CD4-positive, CD25-positive, alpha-beta regulatory T cell (primary cell): ENCODE measurements around the gene ID1. TPM values are rescaled to one million over a fixed set of nuclear protein-coding genes. Genes with fewer than 3 reads are reported as not detected.

Source experiments
- ATAC-seq, 2 donors: fragments of 150-1000 bp; cut with Tn5 transposase; one replicate each; pipeline ENCODE4 v1.10.0; 2021; ENCODE audit warnings: low read depth in 2 of 2, moderate number of reproducible peaks in 2 of 2, moderate library complexity in 1 of 2
- DNase-seq, 3 donors: peaks; one replicate each; pipeline versions ENCODE4 v3.0.0 to v3.0.0-alpha.2; 2012 to 2022; ENCODE audit warnings: mixed read lengths in 1 of 3
- H3K27ac ChIP-seq: one replicate; pipeline ENCODE4 v1.7.0; 2013; ENCODE audit warnings: mild to moderate bottlenecking, low read length; ENCODE audit not compliant: insufficient read depth, poor library complexity, severe bottlenecking
- H3K27me3 ChIP-seq: one replicate; pipeline ENCODE4 v1.7.0; 2013; ENCODE audit warnings: low read length; ENCODE audit not compliant: control insufficient read depth, insufficient read depth
- H3K36me3 ChIP-seq: one replicate; pipeline ENCODE4 v1.7.0; 2013; ENCODE audit warnings: mild to moderate bottlenecking, low read length, moderate library complexity; ENCODE audit not compliant: control insufficient read depth, insufficient read depth
- H3K4me1 ChIP-seq: 2 replicates; pipeline ENCODE4 v1.7.0; 2013; ENCODE audit warnings: mild to moderate bottlenecking, low read length; ENCODE audit not compliant: insufficient read depth, control insufficient read depth, poor library complexity, severe bottlenecking
- H3K4me3 ChIP-seq: one replicate; pipeline ENCODE4 v1.7.0; 2013; ENCODE audit warnings: low read depth, mild to moderate bottlenecking, low read length, moderate library complexity
- H3K9me3 ChIP-seq, 2 experiments: 1 replicate in 1 of 2; 2 replicates in 1 of 2; pipeline ENCODE4 v1.7.0; 2013; ENCODE audit warnings: low read length in 2 of 2, mild to moderate bottlenecking in 1 of 2, moderate library complexity in 1 of 2; ENCODE audit not compliant: control insufficient read depth in 2 of 2
- H3K27ac Mint-ChIP-seq, 3 donors: one replicate each; pipeline ENCODE4 v1.8.0; 2020 to 2022; ENCODE audit warnings: mild to moderate bottlenecking in 3 of 3, mixed read lengths in 3 of 3, moderate library complexity in 2 of 3
- H3K27me3 Mint-ChIP-seq: one replicate; pipeline ENCODE4 v1.8.0; 2022; ENCODE audit warnings: mild to moderate bottlenecking, mixed read lengths
- H3K36me3 Mint-ChIP-seq: one replicate; pipeline ENCODE4 v1.8.0; 2020; ENCODE audit warnings: mixed read lengths
- H3K4me1 Mint-ChIP-seq, 4 donors: one replicate each; pipeline ENCODE4 v1.8.0; 2020 to 2022; ENCODE audit warnings: mixed read lengths in 4 of 4, mild to moderate bottlenecking in 1 of 4
- H3K4me3 Mint-ChIP-seq, 4 donors: one replicate each; pipeline ENCODE4 v1.8.0; 2020 to 2022; ENCODE audit warnings: mild to moderate bottlenecking in 4 of 4, mixed read lengths in 4 of 4, moderate library complexity in 3 of 4
- H3K9me3 Mint-ChIP-seq, 7 donors: one replicate each; pipeline ENCODE4 v1.8.0; 2020 to 2022; ENCODE audit warnings: mixed read lengths in 7 of 7, mild to moderate bottlenecking in 3 of 7, moderate library complexity in 2 of 7
- polyA plus RNA-seq, 4 donors: library from polyadenylated mRNA; unstranded; fragments of 300-500 nt; fragmentation: Illumina TruSeq; gene quantifications; one replicate each; pipeline ENCODE4 v1.2.3, GENCODE V29; 2021
- total RNA-seq: library from RNA; stranded (reverse); gene quantifications from one replicate; pipeline ENCODE4 v1.2.3, GENCODE V29; 2022

The ID1 gene
- total and polyA plus RNA-seq, 5 donors from 2014 or later, result 0.71 to 9.4 (median 1.1) TPM

DNA sequence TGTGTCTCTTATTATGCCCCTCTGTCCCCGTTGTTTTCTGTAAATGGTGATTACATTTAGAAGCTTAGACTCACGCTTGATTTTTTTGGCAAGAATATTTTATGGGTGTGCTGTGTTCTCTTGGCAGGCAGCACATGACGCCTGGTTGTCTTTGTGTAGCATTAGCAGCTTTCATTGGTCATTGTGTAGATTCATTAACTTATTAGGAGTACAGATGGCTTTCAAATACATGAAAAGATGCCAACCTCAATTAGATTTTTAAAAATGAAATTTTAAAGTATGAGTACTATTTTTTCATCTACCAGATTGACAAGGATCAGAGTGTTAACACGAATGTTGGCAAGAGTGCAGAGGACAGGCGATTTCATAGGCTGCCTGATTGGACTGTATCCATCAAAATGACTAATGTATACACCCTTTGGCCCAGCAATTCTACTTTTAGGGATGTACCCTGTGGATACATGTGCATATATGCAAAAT lies 47.9 kb downstream of the ID1 start:
- no peak overlapping the region for H3K4me3 Mint-ChIP-seq

DNA sequence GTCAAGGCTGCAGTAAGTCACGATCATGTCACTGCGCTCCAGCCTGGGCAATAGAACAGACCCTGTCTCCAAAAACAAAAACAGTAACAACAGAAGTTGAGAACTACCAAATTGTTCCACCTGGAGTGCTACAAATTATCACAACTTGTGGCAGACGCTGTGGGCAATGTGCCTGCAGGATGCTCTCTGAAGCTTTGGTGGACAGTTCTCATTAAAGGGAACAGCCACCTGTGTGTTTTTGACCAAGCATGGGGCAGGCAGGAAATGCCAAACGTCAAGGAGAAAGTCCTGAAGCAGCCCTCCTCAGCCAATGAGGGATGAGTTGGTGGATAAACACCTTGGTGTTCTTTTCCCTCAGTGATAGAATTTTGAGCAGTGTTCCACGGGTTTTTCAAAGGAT lies 48.5 kb downstream of the ID1 start:
- H3K27me3 ChIP-seq, result peaks cover 2% of the 10 kb centered on the region
- H3K9me3 Mint-ChIP-seq, result peaks cover 0 to 3% (median 0%) of the 10 kb centered on the region in 7 donors
- no peak overlapping the region for H3K27ac Mint-ChIP-seq
- H3K4me1 Mint-ChIP-seq, result no peaks in the 10 kb centered on the region
- no peaks in the 10 kb centered on the region for H3K9me3 ChIP-seq
- H3K4me3 ChIP-seq, result no peak overlapping the region
- H3K36me3 ChIP-seq, result no peaks in the 10 kb centered on the region
- H3K27me3 Mint-ChIP-seq, result peaks cover 4% of the 10 kb centered on the region
- DNase-seq, result no peak
- H3K4me1 ChIP-seq, result no peaks in the 10 kb centered on the region
- no peak for ATAC-seq
- H3K27ac ChIP-seq, result no peak overlapping the region
- no peak overlapping the region for H3K4me3 Mint-ChIP-seq
- H3K36me3 Mint-ChIP-seq, result no peaks in the 10 kb centered on the region

More for the DNA sequence above, 47.9 kb downstream of the ID1 start:
- no peaks in the 10 kb centered on the region for H3K4me1 ChIP-seq
- H3K36me3 Mint-ChIP-seq, result no peaks in the 10 kb centered on the region
- no peaks in the 10 kb centered on the region for H3K36me3 ChIP-seq
- peaks cover 4% of the 10 kb centered on the region for H3K27me3 Mint-ChIP-seq
- DNase-seq (no peak), ATAC-seq (no peak)
- peaks cover 0 to 3% (median 0%) of the 10 kb centered on the region in 7 donors for H3K9me3 Mint-ChIP-seq
- H3K4me3 ChIP-seq, result no peak overlapping the region
- H3K27ac ChIP-seq, result no peak overlapping the region
- H3K4me1 Mint-ChIP-seq, result no peaks in the 10 kb centered on the region
- peaks cover 2% of the 10 kb centered on the region for H3K27me3 ChIP-seq
- no peak overlapping the region for H3K27ac Mint-ChIP-seq
- no peaks in the 10 kb centered on the region for H3K9me3 ChIP-seq

DNA sequence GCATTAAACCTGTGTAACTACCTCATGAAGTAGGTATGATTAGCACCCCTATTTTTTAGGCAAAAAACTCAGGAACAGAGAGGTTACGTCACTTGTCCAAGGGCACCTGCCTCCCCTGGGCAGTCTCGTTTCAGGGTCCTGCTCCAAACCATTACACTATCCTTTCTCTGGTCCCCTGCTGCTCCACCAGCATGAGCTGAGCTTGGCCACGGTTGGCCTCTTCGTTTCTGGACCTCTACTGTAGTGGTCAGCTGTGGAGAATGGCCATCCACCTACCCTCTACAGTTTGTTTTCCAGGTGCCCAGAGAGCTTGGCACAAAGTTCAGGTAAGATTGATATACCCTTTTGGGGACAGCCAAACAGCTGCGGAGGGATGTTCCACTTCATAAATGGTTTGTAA lies 49.4 kb downstream of the ID1 start:
- H3K9me3 Mint-ChIP-seq, result peaks cover 0 to 3% (median 0%) of the 10 kb centered on the region in 7 donors
- no peaks in the 10 kb centered on the region for H3K4me1 Mint-ChIP-seq
- Histone ChIP-seq H3K36me3 (no peaks in the 10 kb centered on the region), H3K9me3 (no peaks in the 10 kb centered on the region), H3K27me3 (peaks cover 2% of the 10 kb centered on the region), H3K4me1 (no peaks in the 10 kb centered on the region), H3K4me3 (no peak overlapping the region), H3K27ac (no peak overlapping the region)
- DNase-seq (no peak), ATAC-seq (no peak)
- H3K36me3 Mint-ChIP-seq, result no peaks in the 10 kb centered on the region
- no peak overlapping the region for H3K4me3 Mint-ChIP-seq
- H3K27ac Mint-ChIP-seq, result no peak overlapping the region
- peaks cover 4% of the 10 kb centered on the region for H3K27me3 Mint-ChIP-seq

Other genes with a start within 250 kb of the ID1 start
- not detected for gene DEFB118, start 236.7 kb upstream of the ID1 start, total RNA-seq
- gene DEFB118, start 236.7 kb upstream of the ID1 start, polyA plus RNA-seq, result not detected
- not detected for gene DEFB119, start 214.7 kb upstream of the ID1 start, total RNA-seq
- not detected for gene DEFB119, start 214.7 kb upstream of the ID1 start, polyA plus RNA-seq
- not detected for gene DEFB121, start 199.1 kb upstream of the ID1 start, total RNA-seq
- gene DEFB121, start 199.1 kb upstream of the ID1 start, polyA plus RNA-seq, result not detected
- not detected for gene DEFB123, start 164.7 kb upstream of the ID1 start, total RNA-seq
- gene DEFB123, start 164.7 kb upstream of the ID1 start, polyA plus RNA-seq, result not detected
- not detected for gene DEFB124, start 130.2 kb upstream of the ID1 start, total RNA-seq
- gene DEFB124, start 130.2 kb upstream of the ID1 start, polyA plus RNA-seq, result not detected
- gene REM1, start 130.0 kb upstream of the ID1 start, total RNA-seq, result not detected
- gene REM1, start 130.0 kb upstream of the ID1 start, polyA plus RNA-seq, result not detected
- gene HM13, start 90.8 kb upstream of the ID1 start, total RNA-seq, result 111 TPM
- gene HM13, start 90.8 kb upstream of the ID1 start, polyA plus RNA-seq, result 100 to 1,000 TPM; 119 to 142 (median 137) TPM
- not detected for gene COX4I2, start 32.6 kb downstream of the ID1 start, total RNA-seq
- gene COX4I2, start 32.6 kb downstream of the ID1 start, polyA plus RNA-seq, result not detected
- 38.1 TPM for gene BCL2L1, start 117.6 kb downstream of the ID1 start, total RNA-seq
- gene BCL2L1, start 117.6 kb downstream of the ID1 start, polyA plus RNA-seq, result 10 to 100 TPM; 15.5 to 19.6 (median 17.3) TPM
- gene TPX2, start 134.0 kb downstream of the ID1 start, total RNA-seq, result 5.4 TPM
- 1 to 10 TPM; 3.1 to 6.3 (median 3.8) TPM for gene TPX2, start 134.0 kb downstream of the ID1 start, polyA plus RNA-seq
- not detected for gene MYLK2, start 214.1 kb downstream of the ID1 start, total RNA-seq
- not detected for gene MYLK2, start 214.1 kb downstream of the ID1 start, polyA plus RNA-seq
- not detected for gene FOXS1, start 240.3 kb downstream of the ID1 start, total RNA-seq
- gene FOXS1, start 240.3 kb downstream of the ID1 start, polyA plus RNA-seq, result not detected